ENCODE data around the gene KCNQ5.

The KCNQ5 gene

DNA sequence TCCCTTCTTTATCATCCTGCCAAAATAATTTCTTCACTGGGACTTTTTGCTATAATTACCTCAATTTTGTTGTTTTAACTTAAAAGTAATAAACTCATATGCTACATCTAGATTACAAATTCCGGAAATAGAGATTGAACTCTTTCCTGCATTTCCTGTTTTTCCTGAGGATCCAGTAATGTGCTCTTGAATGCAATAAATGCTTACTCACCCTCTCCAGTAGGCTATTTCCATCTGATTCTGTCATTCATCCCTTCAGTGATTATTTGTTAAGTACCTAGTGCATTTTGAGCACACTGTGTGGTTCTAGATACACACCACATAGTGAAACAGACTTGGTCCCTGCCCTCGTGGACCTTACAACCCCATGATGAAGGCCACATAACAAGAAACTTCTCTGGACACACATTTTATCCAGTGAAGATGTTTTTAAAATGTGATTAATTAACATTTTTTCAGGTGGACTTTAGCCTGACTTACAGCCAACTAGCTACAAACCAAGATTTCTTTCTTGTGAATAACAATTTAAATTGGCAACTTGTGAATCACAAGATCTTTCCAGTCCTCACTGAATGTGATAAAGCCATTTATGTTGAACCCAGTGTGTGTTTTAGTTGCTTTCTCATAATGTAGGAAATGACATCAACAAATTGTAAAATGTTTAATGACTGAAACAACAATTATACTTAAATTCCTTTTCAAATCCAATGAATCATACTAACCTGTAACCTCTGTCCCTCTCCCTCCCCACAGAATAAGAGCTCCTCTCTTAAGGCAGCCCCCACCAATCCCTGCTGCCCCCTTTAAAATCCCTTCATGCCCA, 331.2 kb downstream of the KCNQ5 start:
- in situ Hi-C loops (cut with HindIII; ENCODE audit: low pct_unique_long_range_greater_than_20kb, low sequenced_read_pairs): no loop called here
- peak in 1 of 2 experiments; percentile 84 for DNase-seq (ENCODE audit: low read depth in 1 of 2, low spot score in 1 of 2)
- 0 out of 2 replicates have a peak, but pooled peaks have one; percentile 28 for TF ChIP-seq JUND (IDR thresholded peaks at IDR 0.05; ENCODE audit: low read depth)

DNA sequence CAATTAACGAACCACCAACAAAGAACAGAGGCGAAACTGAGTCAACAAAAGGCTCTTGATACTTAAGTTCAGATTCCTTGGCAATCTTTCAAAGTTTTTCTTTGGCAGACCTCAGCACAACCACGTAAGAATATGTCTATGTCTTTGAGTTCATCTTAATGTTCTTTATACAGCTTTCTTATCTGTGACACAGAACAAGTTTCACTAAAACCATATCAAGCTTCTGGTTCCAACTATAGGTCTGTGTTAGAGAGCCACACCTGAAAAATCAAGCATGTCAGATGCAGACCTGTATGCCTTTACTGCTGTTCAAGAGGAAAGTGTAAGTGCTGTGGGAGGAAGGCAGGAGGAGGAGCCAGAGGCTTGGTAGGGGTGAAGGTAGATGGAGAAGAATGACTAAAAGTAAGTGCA, 332.1 kb downstream of the KCNQ5 start:
- in situ Hi-C loops (cut with HindIII; ENCODE audit: low pct_unique_long_range_greater_than_20kb, low sequenced_read_pairs): no loop called here
- peak in 1 of 2 experiments; percentile 8 for DNase-seq (ENCODE audit: low read depth in 1 of 2, low spot score in 1 of 2)
- no peak for TF ChIP-seq JUND (IDR thresholded peaks at IDR 0.05; ENCODE audit: low read depth)

DNA sequence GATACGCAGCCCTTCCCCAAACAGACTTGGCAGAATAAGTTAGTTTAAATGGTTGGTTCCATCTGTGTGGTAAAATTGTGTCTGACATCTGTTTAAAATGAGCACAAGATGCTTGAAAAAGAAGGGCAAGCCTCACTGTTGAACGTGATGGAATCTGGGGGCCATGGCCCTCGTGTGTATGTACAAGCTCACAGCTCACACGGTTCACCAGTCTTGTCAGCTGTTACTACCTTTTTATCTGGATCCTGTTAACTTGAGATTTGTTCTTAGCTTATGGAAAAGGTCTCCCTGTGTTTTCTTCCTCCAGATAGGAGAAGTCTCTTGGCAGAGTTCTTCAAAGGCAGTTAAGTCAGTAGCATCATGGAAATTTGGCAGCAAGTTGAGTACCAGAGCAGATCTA, 332.9 kb downstream of the KCNQ5 start:
- no peak for DNase-seq (ENCODE audit: low read depth in 1 of 2, low spot score in 1 of 2)
- in situ Hi-C loops (cut with HindIII; ENCODE audit: low pct_unique_long_range_greater_than_20kb, low sequenced_read_pairs): no loop called here
- TF ChIP-seq JUND (IDR thresholded peaks at IDR 0.05; ENCODE audit: low read depth): no peak

DNA sequence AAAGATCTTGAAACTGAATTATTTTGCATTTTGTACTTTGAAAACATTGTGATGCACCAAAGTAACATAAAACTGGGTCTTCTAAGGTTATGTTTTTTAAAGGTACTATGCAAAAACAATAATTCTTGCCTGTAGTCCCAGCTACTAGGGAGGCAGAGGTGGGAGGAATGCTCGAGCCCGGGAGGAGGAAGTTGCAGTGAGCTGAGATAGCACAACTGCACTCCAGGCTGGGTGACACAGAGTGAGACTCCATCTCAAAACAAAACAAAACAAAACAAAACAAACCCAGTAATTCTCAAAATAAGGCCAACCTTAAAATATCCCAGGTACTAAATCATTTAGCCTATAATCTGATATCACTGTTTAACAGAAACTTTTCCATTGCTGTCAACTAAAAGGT, 333.8 kb downstream of the KCNQ5 start:
- no peak for DNase-seq (ENCODE audit: low read depth in 1 of 2, low spot score in 1 of 2)
- in situ Hi-C loops (cut with HindIII; ENCODE audit: low pct_unique_long_range_greater_than_20kb, low sequenced_read_pairs): no loop called here
- TF ChIP-seq JUND (IDR thresholded peaks at IDR 0.05; ENCODE audit: low read depth): no peak

DNA sequence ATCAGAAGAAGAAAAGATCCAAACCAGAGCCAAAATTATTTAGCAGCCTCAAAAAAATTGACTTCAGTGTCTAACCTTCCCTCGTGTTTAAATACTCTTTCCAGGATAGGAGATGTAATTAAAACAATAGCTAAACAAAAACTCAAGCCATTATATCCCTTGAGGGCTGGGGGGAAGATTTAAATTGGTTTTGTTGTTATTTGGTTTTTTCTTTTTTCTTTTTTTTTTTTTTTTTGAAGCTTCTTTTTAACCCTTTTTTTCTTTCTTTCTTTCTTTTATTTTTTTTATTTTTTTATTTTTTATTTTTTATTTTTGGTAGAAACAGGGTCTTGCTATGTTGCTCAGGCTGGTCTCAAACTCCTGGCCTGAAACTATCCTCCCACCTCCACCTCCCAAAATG, 334.4 kb downstream of the KCNQ5 start:
- TF ChIP-seq JUND (IDR thresholded peaks at IDR 0.05; ENCODE audit: low read depth): no peak
- in situ Hi-C loops (cut with HindIII; ENCODE audit: low pct_unique_long_range_greater_than_20kb, low sequenced_read_pairs): no loop called here
- DNase-seq (ENCODE audit: low read depth in 1 of 2, low spot score in 1 of 2): no peak

DNA sequence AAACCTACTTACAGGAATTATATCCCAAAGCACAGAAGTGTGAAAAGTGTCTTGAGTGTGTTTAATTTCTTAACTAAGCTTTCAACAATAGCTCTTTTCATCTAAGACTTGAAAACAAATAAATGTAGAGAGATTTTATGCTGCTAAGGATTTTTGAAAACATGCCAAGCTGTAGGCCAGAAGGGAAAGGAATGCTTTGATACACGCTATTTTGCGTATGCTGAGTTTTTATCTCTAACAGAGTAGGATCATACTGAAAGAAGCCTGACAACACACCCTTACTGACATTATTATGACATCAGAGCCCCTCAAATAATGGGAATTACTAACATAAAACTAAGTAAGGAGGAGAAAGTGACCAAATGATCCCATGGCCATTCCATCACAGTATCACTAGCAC, 338.0 kb downstream of the KCNQ5 start:
- TF ChIP-seq JUND (IDR thresholded peaks at IDR 0.05; ENCODE audit: low read depth): no peak
- in situ Hi-C loops (cut with HindIII; ENCODE audit: low pct_unique_long_range_greater_than_20kb, low sequenced_read_pairs): no loop called here

DNA sequence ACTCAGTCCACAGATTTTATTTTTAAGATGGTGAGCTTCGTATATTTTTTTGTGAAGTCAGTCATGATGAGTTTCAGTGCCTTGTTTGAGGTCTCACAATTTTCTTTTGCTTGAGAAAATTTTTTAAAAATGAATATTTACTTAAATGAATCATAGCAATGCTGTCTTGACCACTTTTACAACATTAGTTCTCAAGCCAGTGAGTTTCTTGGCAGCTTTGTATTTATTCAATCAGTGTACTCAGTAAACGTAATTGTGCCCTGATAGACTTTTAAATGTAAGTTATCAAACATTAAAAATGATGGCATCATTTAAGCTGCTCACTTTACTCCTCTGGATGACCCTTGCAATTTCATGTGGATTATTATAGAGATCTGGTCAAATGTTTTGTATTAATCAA, 342.1 kb downstream of the KCNQ5 start:
- DNase-seq (ENCODE audit: low read depth in 1 of 2, low spot score in 1 of 2): no peak
- no peak for TF ChIP-seq JUND (IDR thresholded peaks at IDR 0.05; ENCODE audit: low read depth)
- in situ Hi-C loops (cut with HindIII; ENCODE audit: low pct_unique_long_range_greater_than_20kb, low sequenced_read_pairs): no loop called here

More for the DNA sequence above, 338.0 kb downstream of the KCNQ5 start:
- DNase-seq (ENCODE audit: low read depth in 1 of 2, low spot score in 1 of 2): no peak

DNA sequence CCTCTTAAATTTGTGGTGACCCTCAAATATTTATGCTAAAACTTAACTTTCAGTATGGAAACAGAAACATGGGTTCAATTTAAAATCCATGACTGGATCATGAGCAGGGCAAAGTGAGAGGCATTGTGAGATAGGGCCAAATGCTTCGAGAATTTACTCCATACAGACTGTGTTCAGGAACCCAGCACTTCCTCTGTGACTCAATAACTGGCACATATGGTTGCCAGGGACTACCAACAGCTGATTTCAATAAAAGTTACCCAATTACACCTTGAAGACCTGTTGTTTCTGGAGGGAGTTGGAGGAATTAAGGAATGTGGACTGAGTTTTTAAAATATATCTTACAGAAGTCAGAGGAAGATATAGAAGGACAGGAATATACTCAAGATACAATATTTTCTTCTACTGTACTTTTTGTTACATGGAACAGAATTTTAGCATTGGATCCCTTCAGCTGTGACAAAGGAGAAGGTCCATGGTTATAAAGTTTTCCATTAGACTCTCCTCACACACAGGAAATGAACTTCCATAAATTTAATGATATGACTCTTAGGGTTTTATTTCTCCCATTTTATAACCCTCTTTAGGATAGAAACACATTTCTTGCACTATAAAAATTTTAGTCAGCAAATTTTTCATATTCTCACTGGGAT, 344.9 kb downstream of the KCNQ5 start:
- no peak for DNase-seq (ENCODE audit: low read depth in 1 of 2, low spot score in 1 of 2)
- TF ChIP-seq JUND (IDR thresholded peaks at IDR 0.05; ENCODE audit: low read depth): no peak
- in situ Hi-C loops (cut with HindIII; ENCODE audit: low pct_unique_long_range_greater_than_20kb, low sequenced_read_pairs): no loop called here

DNA sequence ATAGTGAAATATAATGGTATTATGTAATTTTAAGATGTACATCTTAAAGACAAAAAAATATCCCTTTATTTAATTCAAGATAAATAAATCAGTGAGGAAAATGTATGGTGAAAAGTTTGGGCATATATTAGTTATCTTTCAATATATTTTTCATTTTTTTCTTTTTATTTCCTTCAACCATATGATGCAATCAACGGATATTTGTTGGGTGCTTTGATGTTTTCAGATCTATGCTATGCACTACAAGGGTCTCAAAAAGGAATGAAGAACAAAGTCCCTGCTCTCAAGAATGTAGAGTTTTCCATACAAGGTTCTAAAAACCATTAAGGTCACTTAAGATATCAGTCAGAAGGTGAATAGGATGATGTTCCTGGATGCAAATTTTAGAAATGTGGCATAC, 345.5 kb downstream of the KCNQ5 start:
- no peak for DNase-seq (ENCODE audit: low read depth in 1 of 2, low spot score in 1 of 2)
- TF ChIP-seq JUND (IDR thresholded peaks at IDR 0.05; ENCODE audit: low read depth): no peak
- in situ Hi-C loops (cut with HindIII; ENCODE audit: low pct_unique_long_range_greater_than_20kb, low sequenced_read_pairs): no loop called here

DNA sequence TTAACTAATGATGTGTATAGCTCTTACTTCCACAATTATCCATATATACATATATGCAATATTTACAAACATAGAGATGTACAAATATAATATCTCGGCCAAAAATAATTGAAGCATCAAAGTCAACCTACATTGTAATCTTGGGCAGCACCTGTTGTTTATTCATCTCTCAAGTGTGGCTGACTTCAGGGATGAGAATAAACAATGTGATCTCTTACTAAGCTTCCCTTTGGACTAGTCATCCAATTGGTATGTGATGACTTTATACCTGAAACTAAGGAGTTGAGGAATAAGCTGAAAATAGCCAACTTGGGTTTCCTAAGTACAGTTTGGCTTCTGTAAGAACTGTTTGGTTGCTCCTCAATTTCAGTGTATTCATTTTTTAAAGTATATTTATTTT, 346.8 kb downstream of the KCNQ5 start:
- in situ Hi-C loops (cut with HindIII; ENCODE audit: low pct_unique_long_range_greater_than_20kb, low sequenced_read_pairs): no loop called here
- DNase-seq (ENCODE audit: low read depth in 1 of 2, low spot score in 1 of 2): peak in 1 of 2 experiments; percentile 65
- peak; percentile 21; the same call in 1 of the 2 replicates for TF ChIP-seq JUND (IDR thresholded peaks at IDR 0.05; ENCODE audit: low read depth)

DNA sequence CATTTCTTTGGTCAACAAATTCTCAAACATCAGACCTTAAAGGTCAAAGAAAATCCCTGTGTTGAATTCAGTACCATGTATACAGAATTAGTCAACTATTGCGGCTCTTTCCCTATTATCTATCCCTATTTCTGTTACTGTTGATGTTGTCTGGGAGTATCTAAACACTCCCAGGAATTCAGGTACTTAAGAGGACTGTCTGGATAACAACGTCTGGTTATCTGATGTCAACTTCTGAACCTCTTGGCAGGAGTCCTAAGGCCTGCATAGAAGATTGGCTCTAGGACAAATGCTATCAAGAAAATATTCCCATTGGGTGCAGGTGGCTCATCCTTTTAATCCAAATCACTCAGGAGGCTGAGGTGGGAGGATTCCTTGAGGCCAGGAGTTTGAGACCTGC, 347.8 kb downstream of the KCNQ5 start:
- no peak for DNase-seq (ENCODE audit: low read depth in 1 of 2, low spot score in 1 of 2)
- in situ Hi-C loops (cut with HindIII; ENCODE audit: low pct_unique_long_range_greater_than_20kb, low sequenced_read_pairs): no loop called here
- no peak for TF ChIP-seq JUND (IDR thresholded peaks at IDR 0.05; ENCODE audit: low read depth)

DNA sequence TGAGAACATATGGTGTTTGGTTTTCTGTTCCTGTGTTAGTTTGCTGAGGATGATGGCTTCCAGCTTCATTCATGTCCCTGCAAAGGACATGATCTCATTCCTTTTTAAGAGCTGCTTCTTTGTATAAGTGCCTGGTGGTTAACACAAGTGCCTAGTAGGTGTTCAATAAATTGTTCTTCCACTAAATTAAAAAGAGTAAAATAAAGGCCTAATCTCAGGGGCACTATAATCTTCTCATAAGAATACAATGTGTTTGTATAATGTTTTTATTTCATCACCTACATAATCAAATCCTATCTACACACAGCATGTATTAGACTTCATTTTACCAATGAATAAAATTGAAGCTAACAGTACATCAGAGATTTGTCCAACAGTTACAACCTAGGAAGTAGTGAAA, 350.7 kb downstream of the KCNQ5 start:
- no peak for DNase-seq (ENCODE audit: low read depth in 1 of 2, low spot score in 1 of 2)
- no peak for TF ChIP-seq JUND (IDR thresholded peaks at IDR 0.05; ENCODE audit: low read depth)
- in situ Hi-C loops (cut with HindIII; ENCODE audit: low pct_unique_long_range_greater_than_20kb, low sequenced_read_pairs): no loop called here

DNA sequence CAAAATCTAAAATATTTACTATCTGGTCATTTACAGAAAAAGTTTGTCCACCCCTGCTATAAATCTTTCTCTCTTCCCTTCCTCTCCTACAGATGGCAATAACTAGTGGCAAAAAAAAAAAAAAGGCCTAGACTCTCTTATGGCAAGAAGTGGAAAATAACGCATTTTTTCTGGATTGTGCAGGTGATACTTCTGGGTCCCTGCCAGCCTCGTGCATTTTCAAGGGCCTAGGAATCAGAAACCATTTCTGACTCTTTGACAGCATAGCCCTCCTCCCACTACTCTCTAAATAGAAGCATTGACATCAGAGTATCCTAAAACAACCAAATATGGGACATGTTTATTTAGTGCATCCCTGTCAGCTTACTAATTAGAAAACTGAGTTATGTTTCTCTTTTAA, 352.4 kb downstream of the KCNQ5 start:
- in situ Hi-C loops (cut with HindIII; ENCODE audit: low pct_unique_long_range_greater_than_20kb, low sequenced_read_pairs): no loop called here
- TF ChIP-seq JUND (IDR thresholded peaks at IDR 0.05; ENCODE audit: low read depth): no peak
- DNase-seq (ENCODE audit: low read depth in 1 of 2, low spot score in 1 of 2): no peak
